LoVo (cell line): Measurements from ENCODE around the gene ZNF561.
"Not testable (repeated sequence)": the region's sequence is repeated elsewhere in the genome, so short reads cannot be mapped to it uniquely, and the experiment has no call there.

Source experiments
- DNase-seq: peaks from one replicate; pipeline ENCODE4 v3.0.0-alpha.2; 2016; ENCODE audit warnings: low spot score

ZNF561 gene

GRCh38 chr19:9621156-9622037, at the start of gene ZNF561:
TSS of gene ZNF561 (minus strand) at chr19:9621232. CDS start at chr19:9619456, 1,776 bp downstream.
- DNase-seq, result peak; percentile 87

GRCh38 chr19:9668544-9668943, 47.5 kb upstream of the ZNF561 start:
- DNase-seq, result no peak

GRCh38 chr19:9667898-9668297, 46.9 kb upstream of the ZNF561 start:
- no peak for DNase-seq

GRCh38 chr19:9658769-9659168, 37.7 kb upstream of the ZNF561 start:
- no peak for DNase-seq

- DNase-seq, result not testable (repeated sequence)
These were observed 32.1 kb upstream of the ZNF561 start for GRCh38 chr19:9653066-9653555.

GRCh38 chr19:9651464-9651863, 30.4 kb upstream of the ZNF561 start:
- DNase-seq, result not testable (repeated sequence)

- DNase-seq, result no peak
These were observed 29.3 kb upstream of the ZNF561 start for GRCh38 chr19:9650345-9650744.

- no peak for DNase-seq
These were observed 24.4 kb upstream of the ZNF561 start for GRCh38 chr19:9645472-9645871.

GRCh38 chr19:9644472-9644871, 23.4 kb upstream of the ZNF561 start:
- no peak for DNase-seq

GRCh38 chr19:9641810-9642209, 20.8 kb upstream of the ZNF561 start:
- no peak for DNase-seq

- no peak for DNase-seq
These were observed 19.9 kb upstream of the ZNF561 start for GRCh38 chr19:9640956-9641355.

GRCh38 chr19:9636018-9636417, 15.0 kb upstream of the ZNF561 start:
- no peak for DNase-seq

GRCh38 chr19:9627856-9628255, 6.8 kb upstream of the ZNF561 start:
- no peak for DNase-seq

- DNase-seq, result no peak
These were observed 1.5 kb upstream of the ZNF561 start for GRCh38 chr19:9622531-9622930.

GRCh38 chr19:9620842-9621155, 233 bp downstream of the ZNF561 start:
- no peak for DNase-seq

GRCh38 chr19:9615844-9616243, 5.2 kb downstream of the ZNF561 start:
- DNase-seq, result no peak

GRCh38 chr19:9610484-9611113, 10.4 kb downstream of the ZNF561 start:
- no peak for DNase-seq

- no peak for DNase-seq
These were observed 12.1 kb downstream of the ZNF561 start for GRCh38 chr19:9608912-9609311.

GRCh38 chr19:9597027-9597426, 24.0 kb downstream of the ZNF561 start:
- DNase-seq, result peak; percentile 58

- DNase-seq, result peak; percentile 71
These were observed 34.3 kb downstream of the ZNF561 start for GRCh38 chr19:9586764-9587163.

GRCh38 chr19:9584073-9584833, 36.8 kb downstream of the ZNF561 start, which contains the start of gene ZNF121:
TSS of gene ZNF121 (minus strand) at chr19:9584504. CDS start at chr19:9568097, 16,407 bp downstream.
- peak; percentile 87 for DNase-seq

GRCh38 chr19:9582081-9582725, 38.8 kb downstream of the ZNF561 start:
- not testable (repeated sequence) for DNase-seq
